PFSK-1 (cell line): Measurements from ENCODE around the gene CABLES2.

Experiments
- POLR2AphosphoS5 ChIP-seq: IDR thresholded peaks from 2 replicates; pipeline ENCODE4 v1.6.1; 2012; ENCODE audit warnings: low read depth, mild to moderate bottlenecking, control low read depth, low read length, moderate library complexity
- SIN3A ChIP-seq: IDR thresholded peaks from 2 replicates; pipeline ENCODE4 v1.6.1; 2012; ENCODE audit warnings: mild to moderate bottlenecking, low read length, moderate library complexity, borderline replicate concordance; ENCODE audit not compliant: insufficient read depth
- TF ChIP-seq, protein P1 (sequence below), 2 experiments: IDR thresholded peaks; 2 replicates each; pipeline versions ENCODE4 v1.6.1 to v1.8.0; 2011 to 2012; ENCODE audit warnings: low read depth in 2 of 2, low read length in 2 of 2, control low read depth in 1 of 2, inconsistent platforms in 1 of 2, mild to moderate bottlenecking in 1 of 2, moderate library complexity in 1 of 2; ENCODE audit not compliant: insufficient read depth in 1 of 2

DNA sequence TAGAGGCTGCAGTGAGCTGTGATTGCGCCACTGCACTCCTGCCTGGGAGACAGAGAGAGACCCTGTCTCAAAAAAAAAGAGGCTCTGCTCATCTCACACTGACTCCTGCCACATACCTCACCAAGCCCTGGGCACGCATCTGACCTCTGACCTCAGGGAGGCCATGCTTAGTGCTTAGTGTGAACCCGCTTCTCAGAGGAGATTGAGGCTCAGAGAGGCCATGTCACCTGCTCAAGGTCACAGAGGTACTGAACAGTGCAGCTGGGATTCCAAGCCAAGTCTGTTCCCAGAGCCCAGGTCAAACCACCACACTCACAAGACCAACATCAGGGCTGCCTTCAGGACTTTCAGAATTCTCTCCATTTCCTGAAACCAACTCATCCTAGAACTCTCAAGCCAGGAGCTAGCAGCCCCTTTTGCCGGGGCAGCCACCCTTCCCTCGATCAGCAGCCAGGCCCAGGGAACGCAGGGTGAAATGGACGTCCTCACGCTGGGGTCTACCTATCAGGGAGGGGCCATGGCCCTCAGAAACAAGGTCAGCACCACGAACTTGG, 2.9 kb downstream of the CABLES2 start:
- TF ChIP-seq POLR2AphosphoS5 (no peak), SIN3A (no peak)
- TF ChIP-seq, protein P1, sequence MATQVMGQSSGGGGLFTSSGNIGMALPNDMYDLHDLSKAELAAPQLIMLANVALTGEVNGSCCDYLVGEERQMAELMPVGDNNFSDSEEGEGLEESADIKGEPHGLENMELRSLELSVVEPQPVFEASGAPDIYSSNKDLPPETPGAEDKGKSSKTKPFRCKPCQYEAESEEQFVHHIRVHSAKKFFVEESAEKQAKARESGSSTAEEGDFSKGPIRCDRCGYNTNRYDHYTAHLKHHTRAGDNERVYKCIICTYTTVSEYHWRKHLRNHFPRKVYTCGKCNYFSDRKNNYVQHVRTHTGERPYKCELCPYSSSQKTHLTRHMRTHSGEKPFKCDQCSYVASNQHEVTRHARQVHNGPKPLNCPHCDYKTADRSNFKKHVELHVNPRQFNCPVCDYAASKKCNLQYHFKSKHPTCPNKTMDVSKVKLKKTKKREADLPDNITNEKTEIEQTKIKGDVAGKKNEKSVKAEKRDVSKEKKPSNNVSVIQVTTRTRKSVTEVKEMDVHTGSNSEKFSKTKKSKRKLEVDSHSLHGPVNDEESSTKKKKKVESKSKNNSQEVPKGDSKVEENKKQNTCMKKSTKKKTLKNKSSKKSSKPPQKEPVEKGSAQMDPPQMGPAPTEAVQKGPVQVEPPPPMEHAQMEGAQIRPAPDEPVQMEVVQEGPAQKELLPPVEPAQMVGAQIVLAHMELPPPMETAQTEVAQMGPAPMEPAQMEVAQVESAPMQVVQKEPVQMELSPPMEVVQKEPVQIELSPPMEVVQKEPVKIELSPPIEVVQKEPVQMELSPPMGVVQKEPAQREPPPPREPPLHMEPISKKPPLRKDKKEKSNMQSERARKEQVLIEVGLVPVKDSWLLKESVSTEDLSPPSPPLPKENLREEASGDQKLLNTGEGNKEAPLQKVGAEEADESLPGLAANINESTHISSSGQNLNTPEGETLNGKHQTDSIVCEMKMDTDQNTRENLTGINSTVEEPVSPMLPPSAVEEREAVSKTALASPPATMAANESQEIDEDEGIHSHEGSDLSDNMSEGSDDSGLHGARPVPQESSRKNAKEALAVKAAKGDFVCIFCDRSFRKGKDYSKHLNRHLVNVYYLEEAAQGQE (IDR thresholded peaks at IDR 0.05; ENCODE audit: insufficient read depth in 1 of 2, low read depth in 2 of 2, low read length in 2 of 2) = no peak
